OCI-LY1 (cell line): Measurements from ENCODE around the gene TENM4.

ENCODE experiments used
- H2AFZ ChIP-seq: fragments of 200-600 bp; sonication (generic), shearing (Covaris generic); 2 replicates; pipeline ENCODE4 v1.6.0; 2014; ENCODE audit warnings: antibody characterized with exemption, mild to moderate bottlenecking, low read length
- H3F3A ChIP-seq: fragments of 200-600 bp; sonication (generic), shearing (Covaris generic); 2 replicates; pipeline ENCODE4 v1.6.0; 2014; ENCODE audit warnings: mild to moderate bottlenecking, antibody characterized with exemption, low read length, moderate library complexity; ENCODE audit not compliant: insufficient read depth
- H3K27ac ChIP-seq: fragments of 200-600 bp; sonication (generic); 2 replicates; pipeline ENCODE4 v1.5.1; 2014; ENCODE audit warnings: low read length, mixed run types, mild to moderate bottlenecking, low read depth; ENCODE audit not compliant: poor library complexity, severe bottlenecking
- H3K27me3 ChIP-seq: fragments of 200-600 bp; sonication (generic); 2 replicates; pipeline ENCODE4 v1.6.0; 2014; ENCODE audit warnings: antibody characterized with exemption, mild to moderate bottlenecking, low read length, moderate library complexity; ENCODE audit not compliant: insufficient read depth
- H3K36me3 ChIP-seq: fragments of 200-600 bp; sonication (generic); 2 replicates; pipeline ENCODE4 v1.6.1; 2014; ENCODE audit warnings: mild to moderate bottlenecking, antibody characterized with exemption, low read length, moderate library complexity, mixed read lengths; ENCODE audit not compliant: insufficient read depth
- H3K4me1 ChIP-seq: fragments of 200-600 bp; sonication (generic); 2 replicates; pipeline ENCODE4 v1.5.1; 2014; ENCODE audit warnings: mild to moderate bottlenecking, low read length, moderate library complexity; ENCODE audit not compliant: insufficient read depth, severe bottlenecking
- H3K4me2 ChIP-seq: fragments of 200-600 bp; sonication (generic), shearing (Covaris generic); 2 replicates; pipeline ENCODE4 v1.6.1; 2014; ENCODE audit warnings: low read length
- H3K4me3 ChIP-seq: fragments of 200-600 bp; sonication (generic); 2 replicates; pipeline ENCODE4 v1.5.1; 2014; ENCODE audit warnings: low read length, low read depth, mild to moderate bottlenecking, mixed read lengths; ENCODE audit not compliant: poor library complexity, severe bottlenecking
- H3K79me2 ChIP-seq: fragments of 200-600 bp; shearing (Covaris generic); 2 replicates; pipeline ENCODE4 v1.6.1; 2016; ENCODE audit warnings: mixed run types, low read length, mixed read lengths; ENCODE audit not compliant: insufficient read depth
- H3K9ac ChIP-seq: fragments of 200-600 bp; sonication (generic), shearing (Covaris generic); 2 replicates; pipeline ENCODE4 v1.6.1; 2014; ENCODE audit warnings: mild to moderate bottlenecking, low read length, mixed read lengths
- H3K9me2 ChIP-seq: fragments of 200-600 bp; sonication (generic), shearing (Covaris generic); 2 replicates; pipeline ENCODE4 v1.6.1; 2014; ENCODE audit warnings: low read depth, mild to moderate bottlenecking, low read length, mixed read lengths
- H3K9me3 ChIP-seq: fragments of 200-600 bp; shearing (Covaris generic); 2 replicates; pipeline ENCODE4 v1.6.1; 2014; ENCODE audit warnings: low read length, mixed read lengths
- H4K20me1 ChIP-seq: fragments of 200-600 bp; sonication (generic), shearing (Covaris generic); 2 replicates; pipeline ENCODE4 v1.6.0; 2016; ENCODE audit warnings: mild to moderate bottlenecking, low read length; ENCODE audit not compliant: insufficient read depth
- CTCF ChIP-seq: fragments of 200-600 bp; sonication (generic), shearing (Covaris generic); IDR thresholded peaks from 2 replicates; pipeline ENCODE4 v1.5.1; 2017; ENCODE audit warnings: mild to moderate bottlenecking, antibody characterized with exemption, low read length, moderate library complexity, mixed read lengths
- EZH2 ChIP-seq: fragments of 200-600 bp; sonication (generic), shearing (Covaris generic); IDR thresholded peaks from 2 replicates; pipeline ENCODE4 v1.8.0; 2017; ENCODE audit warnings: borderline replicate concordance, mixed run types, mild to moderate bottlenecking, antibody characterized with exemption, low read length, moderate library complexity, mixed read lengths

The TENM4 gene

GRCh38 chr11:78921509-78921908 lies 519.3 kb downstream of the TENM4 start:
- TF ChIP-seq EZH2: no peak
- no peak for TF ChIP-seq CTCF
- H3K4me1 ChIP-seq: no peaks in the 10 kb centered on the region
- no peak overlapping the region for H3K4me2 ChIP-seq
- no peak overlapping the region for H3K4me3 ChIP-seq
- no peaks in the 10 kb centered on the region for H3F3A ChIP-seq
- no peaks in the 10 kb centered on the region for H3K9me3 ChIP-seq
- H2AFZ ChIP-seq: no peak overlapping the region
- no peak overlapping the region for H3K27ac ChIP-seq
- H3K79me2 ChIP-seq: no peaks in the 10 kb centered on the region
- no peaks in the 10 kb centered on the region for H3K9me2 ChIP-seq
- H3K27me3 ChIP-seq: 0 out of 2 replicates have a peak, but pooled peaks cover 4% of the 10 kb centered on the region
- H4K20me1 ChIP-seq: no peaks in the 10 kb centered on the region
- H3K36me3 ChIP-seq: no peaks in the 10 kb centered on the region
- no peak overlapping the region for H3K9ac ChIP-seq

- Histone ChIP-seq H3K27me3 (0 out of 2 replicates have a peak, but pooled peaks cover 4% of the 10 kb centered on the region), H3K36me3 (no peaks in the 10 kb centered on the region), H3K27ac (no peak overlapping the region), H3K9ac (no peak overlapping the region), H3K4me2 (no peak overlapping the region), H3K9me2 (no peaks in the 10 kb centered on the region), H3K4me3 (no peak overlapping the region), H3K79me2 (no peaks in the 10 kb centered on the region), H3K9me3 (no peaks in the 10 kb centered on the region), H2AFZ (no peak overlapping the region), H3K4me1 (no peaks in the 10 kb centered on the region), H3F3A (no peaks in the 10 kb centered on the region), H4K20me1 (no peaks in the 10 kb centered on the region)
- no peak for TF ChIP-seq EZH2
- TF ChIP-seq CTCF: no peak
Measured at GRCh38 chr11:78920329-78920728, 520.5 kb downstream of the TENM4 start.

- Histone ChIP-seq H3K36me3 (no peaks in the 10 kb centered on the region), H2AFZ (no peak overlapping the region)
Measured at GRCh38 chr11:78916759-78917158, 524.1 kb downstream of the TENM4 start.

More at GRCh38 chr11:78916759-78917158, 524.1 kb downstream of the TENM4 start:
- TF ChIP-seq CTCF (peak; percentile 20; the same call in 1 of the 2 replicates), EZH2 (no peak)
- H3K79me2 ChIP-seq: no peaks in the 10 kb centered on the region
- no peak overlapping the region for H3K4me2 ChIP-seq
- H3K9ac ChIP-seq: no peak overlapping the region
- no peaks in the 10 kb centered on the region for H3K9me2 ChIP-seq
- 0 out of 2 replicates have a peak, but pooled peaks cover 4% of the 10 kb centered on the region for H3K27me3 ChIP-seq
- no peaks in the 10 kb centered on the region for H3F3A ChIP-seq
- H3K27ac ChIP-seq: no peak overlapping the region
- no peaks in the 10 kb centered on the region for H4K20me1 ChIP-seq
- no peaks in the 10 kb centered on the region for H3K4me1 ChIP-seq
- H3K4me3 ChIP-seq: no peak overlapping the region
- no peaks in the 10 kb centered on the region for H3K9me3 ChIP-seq
